Measurements from ENCODE around the gene DPP10.
"Not testable (repeated sequence)": the region's sequence is repeated elsewhere in the genome, so short reads cannot be mapped to it uniquely, and the experiment has no call there.

GRCh38 chr2:115022013-115022412, 579.6 kb downstream of the DPP10 start:
- TF ChIP-seq, protein P1, sequence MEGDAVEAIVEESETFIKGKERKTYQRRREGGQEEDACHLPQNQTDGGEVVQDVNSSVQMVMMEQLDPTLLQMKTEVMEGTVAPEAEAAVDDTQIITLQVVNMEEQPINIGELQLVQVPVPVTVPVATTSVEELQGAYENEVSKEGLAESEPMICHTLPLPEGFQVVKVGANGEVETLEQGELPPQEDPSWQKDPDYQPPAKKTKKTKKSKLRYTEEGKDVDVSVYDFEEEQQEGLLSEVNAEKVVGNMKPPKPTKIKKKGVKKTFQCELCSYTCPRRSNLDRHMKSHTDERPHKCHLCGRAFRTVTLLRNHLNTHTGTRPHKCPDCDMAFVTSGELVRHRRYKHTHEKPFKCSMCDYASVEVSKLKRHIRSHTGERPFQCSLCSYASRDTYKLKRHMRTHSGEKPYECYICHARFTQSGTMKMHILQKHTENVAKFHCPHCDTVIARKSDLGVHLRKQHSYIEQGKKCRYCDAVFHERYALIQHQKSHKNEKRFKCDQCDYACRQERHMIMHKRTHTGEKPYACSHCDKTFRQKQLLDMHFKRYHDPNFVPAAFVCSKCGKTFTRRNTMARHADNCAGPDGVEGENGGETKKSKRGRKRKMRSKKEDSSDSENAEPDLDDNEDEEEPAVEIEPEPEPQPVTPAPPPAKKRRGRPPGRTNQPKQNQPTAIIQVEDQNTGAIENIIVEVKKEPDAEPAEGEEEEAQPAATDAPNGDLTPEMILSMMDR (IDR thresholded peaks at IDR 0.05), result not testable (repeated sequence)
- not testable (repeated sequence) for TF ChIP-seq POLR2A (IDR thresholded peaks at IDR 0.05)
